ENCODE measurements around the gene FOXP1. TPM values are rescaled to one million over a fixed set of nuclear protein-coding genes. Genes with fewer than 3 reads are reported as not detected.

FOXP1 gene
- total RNA-seq, 1 donor from 2014 or later, result 26.1 TPM

DNA sequence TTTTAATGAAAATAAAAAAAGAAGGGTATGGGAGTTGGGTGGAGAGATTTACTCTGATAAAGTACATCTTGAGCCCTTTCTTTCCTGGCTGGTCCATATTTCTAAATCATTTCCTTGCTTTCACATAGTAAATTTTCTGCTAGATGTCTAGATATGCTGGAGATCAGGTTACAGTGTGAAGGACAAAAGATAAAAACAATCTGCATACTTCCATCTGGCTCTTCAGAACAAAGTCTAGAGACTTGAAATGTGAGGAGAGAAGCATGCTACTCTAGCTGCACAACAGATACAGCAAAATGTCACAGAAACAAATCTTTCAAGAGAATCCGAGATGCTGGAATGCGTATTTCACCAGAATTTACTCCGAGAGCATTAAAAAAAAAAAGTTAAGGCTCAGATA is 42.2 kb downstream of the FOXP1 start:
- TF ChIP-seq, protein P1, sequence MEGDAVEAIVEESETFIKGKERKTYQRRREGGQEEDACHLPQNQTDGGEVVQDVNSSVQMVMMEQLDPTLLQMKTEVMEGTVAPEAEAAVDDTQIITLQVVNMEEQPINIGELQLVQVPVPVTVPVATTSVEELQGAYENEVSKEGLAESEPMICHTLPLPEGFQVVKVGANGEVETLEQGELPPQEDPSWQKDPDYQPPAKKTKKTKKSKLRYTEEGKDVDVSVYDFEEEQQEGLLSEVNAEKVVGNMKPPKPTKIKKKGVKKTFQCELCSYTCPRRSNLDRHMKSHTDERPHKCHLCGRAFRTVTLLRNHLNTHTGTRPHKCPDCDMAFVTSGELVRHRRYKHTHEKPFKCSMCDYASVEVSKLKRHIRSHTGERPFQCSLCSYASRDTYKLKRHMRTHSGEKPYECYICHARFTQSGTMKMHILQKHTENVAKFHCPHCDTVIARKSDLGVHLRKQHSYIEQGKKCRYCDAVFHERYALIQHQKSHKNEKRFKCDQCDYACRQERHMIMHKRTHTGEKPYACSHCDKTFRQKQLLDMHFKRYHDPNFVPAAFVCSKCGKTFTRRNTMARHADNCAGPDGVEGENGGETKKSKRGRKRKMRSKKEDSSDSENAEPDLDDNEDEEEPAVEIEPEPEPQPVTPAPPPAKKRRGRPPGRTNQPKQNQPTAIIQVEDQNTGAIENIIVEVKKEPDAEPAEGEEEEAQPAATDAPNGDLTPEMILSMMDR (conservative IDR thresholded peaks at IDR 0.05; ENCODE audit: low read depth, low read length), result no peak
- no peak for DNase-seq (ENCODE audit: low read depth)
- H3K4me3 ChIP-seq (ENCODE audit: low read depth, low read length), result no peak overlapping the region

DNA sequence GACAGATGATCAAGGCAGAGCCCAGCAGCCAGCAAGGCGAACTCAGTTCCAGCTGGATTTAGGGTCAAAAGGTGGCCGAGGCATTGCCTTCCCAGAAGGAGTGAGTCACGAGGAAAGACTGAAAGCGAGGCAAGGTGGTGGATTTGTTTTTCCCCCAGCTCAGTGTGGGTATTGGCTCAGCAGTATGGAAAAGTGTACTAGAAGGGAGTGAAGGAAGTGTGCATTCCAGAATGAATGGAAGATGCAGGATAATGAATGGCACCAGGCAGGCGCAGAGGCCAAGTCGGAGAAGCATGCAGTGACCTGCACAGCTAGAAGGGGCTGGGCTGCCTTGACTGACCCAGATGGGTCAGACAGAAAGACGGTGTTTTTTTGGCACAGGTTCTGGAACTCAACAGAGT is 46.3 kb downstream of the FOXP1 start:
- TF ChIP-seq, protein P1 (conservative IDR thresholded peaks at IDR 0.05; ENCODE audit: low read depth, low read length), result no peak
- H3K4me3 ChIP-seq (ENCODE audit: low read depth, low read length), result no peak overlapping the region

DNA sequence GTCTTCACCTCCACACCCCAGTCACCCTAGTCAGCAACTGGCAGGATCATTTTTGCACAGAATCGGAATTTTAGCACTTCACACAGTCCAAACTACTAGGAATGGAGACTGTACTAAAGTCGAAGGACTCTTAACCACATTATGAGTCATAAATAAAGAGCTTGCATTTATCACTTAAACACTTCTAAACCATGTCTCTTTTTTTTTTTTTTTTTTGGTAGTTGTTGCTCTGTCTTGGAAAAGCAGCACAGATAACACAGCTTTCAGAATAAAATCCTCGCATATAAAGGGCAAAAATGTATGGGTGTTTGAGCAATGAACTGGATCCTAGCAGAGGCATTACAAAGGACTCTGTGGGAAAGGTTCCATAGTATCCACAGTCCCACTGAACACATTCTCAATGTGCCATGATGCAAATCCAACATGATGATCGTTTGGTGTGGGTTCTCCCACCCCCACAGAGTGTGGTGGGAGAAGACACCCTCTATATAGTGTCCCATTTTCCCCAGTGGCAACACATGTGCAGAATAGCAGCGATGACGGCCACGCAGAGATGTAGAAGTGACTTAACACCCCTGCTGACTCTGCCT is 47.1 kb downstream of the FOXP1 start:
- H3K4me3 ChIP-seq (ENCODE audit: low read depth, low read length), result peak overlapping the region; percentile 10
- peak; percentile 73 for DNase-seq (ENCODE audit: low read depth)
- TF ChIP-seq, protein P1 (conservative IDR thresholded peaks at IDR 0.05; ENCODE audit: low read depth, low read length), result no peak

More for the DNA sequence above, 46.3 kb downstream of the FOXP1 start:
- DNase-seq (ENCODE audit: low read depth), result peak; percentile 86

DNA sequence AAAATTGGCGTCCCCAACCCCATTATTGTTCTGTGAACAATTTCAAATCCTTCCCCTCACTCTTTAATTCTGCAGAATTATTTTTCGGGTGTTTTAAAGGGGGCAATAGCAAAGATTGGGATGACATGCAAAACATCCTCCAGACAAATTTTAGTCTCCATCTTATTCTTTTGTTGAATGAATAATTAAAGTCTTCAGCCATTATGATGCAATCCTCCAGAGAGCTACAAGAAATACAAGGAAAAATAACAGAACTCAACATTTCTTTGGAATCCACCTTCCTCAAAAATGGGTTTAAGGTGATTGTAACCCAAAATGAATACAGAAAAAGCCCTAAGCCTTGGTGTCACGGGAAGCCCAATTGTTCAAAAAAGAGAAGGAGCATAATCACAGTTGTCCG is 49.9 kb downstream of the FOXP1 start:
- DNase-seq (ENCODE audit: low read depth), result no peak
- H3K4me3 ChIP-seq (ENCODE audit: low read depth, low read length), result no peak overlapping the region
- TF ChIP-seq, protein P1 (conservative IDR thresholded peaks at IDR 0.05; ENCODE audit: low read depth, low read length), result no peak

DNA sequence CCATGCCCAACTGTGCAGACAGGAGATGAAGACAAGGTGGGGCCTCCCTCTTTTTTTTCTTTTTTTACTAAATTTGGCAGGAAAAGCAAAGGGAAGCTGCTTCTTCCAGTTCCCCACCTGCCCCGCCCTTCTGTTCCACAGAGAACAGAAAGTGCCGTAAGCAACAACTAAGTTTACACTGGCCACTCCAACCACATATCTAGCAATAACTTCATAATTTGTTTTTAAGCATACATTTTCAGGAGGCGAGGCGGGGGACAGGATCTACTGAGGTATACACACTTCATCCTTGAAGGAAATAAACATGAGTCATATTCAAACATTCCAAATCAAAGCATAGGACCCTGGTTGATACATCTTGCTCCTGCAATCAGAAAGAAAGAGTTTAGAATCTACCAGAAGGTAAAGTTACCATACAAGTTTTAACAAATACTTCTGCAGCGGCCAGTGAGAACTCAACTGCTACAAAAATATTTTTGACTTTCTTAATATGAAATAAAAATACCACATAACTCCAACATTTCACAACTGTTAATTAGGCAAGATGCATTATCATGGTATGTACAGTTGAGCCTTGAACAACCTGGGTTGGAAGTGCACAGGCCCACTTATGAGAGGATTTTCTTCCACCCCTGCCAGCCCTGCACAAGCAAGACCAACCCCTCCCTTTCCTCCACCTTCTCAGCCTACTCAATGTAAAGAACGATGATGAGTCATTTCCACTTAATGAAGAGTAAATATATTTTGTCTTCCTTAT is 50.7 kb downstream of the FOXP1 start:
- TF ChIP-seq, protein P1 (conservative IDR thresholded peaks at IDR 0.05; ENCODE audit: low read depth, low read length), result no peak
- no peak for DNase-seq (ENCODE audit: low read depth)
- H3K4me3 ChIP-seq (ENCODE audit: low read depth, low read length), result no peak overlapping the region

DNA sequence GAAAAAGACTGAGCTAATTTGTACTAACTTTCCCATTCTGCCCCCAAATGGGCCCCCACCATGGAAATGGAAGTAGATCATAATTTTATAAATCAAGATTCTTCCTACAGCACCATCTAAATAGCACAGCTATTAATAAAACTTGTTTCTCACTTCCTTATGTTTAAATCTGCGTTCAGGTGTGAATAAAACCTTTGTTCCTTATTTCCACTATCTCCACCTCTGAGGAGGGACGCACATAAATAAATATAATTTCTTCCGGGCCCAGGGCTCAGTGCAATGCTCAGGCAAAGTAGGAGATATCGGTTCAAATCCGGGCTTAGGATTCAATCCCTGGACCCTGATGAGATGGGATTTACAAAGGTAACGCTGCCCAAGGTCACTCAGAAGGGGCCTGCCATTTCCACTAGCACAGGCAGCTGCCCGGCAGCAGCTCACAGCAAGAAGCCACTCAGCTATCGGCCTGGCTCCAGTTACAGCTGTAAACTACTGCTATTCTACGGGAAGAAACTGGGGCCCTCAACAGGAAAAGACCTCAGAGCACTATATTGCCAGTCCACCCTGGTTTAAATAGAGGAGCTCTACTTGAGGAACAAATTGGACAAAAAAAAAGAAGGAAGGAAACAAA is 52.5 kb downstream of the FOXP1 start:
- H3K4me3 ChIP-seq (ENCODE audit: low read depth, low read length), result no peak overlapping the region
- no peak for DNase-seq (ENCODE audit: low read depth)
- TF ChIP-seq, protein P1 (conservative IDR thresholded peaks at IDR 0.05; ENCODE audit: low read depth, low read length), result no peak
